ENCODE results near the gene RIPPLY3.

The RIPPLY3 gene

DNA sequence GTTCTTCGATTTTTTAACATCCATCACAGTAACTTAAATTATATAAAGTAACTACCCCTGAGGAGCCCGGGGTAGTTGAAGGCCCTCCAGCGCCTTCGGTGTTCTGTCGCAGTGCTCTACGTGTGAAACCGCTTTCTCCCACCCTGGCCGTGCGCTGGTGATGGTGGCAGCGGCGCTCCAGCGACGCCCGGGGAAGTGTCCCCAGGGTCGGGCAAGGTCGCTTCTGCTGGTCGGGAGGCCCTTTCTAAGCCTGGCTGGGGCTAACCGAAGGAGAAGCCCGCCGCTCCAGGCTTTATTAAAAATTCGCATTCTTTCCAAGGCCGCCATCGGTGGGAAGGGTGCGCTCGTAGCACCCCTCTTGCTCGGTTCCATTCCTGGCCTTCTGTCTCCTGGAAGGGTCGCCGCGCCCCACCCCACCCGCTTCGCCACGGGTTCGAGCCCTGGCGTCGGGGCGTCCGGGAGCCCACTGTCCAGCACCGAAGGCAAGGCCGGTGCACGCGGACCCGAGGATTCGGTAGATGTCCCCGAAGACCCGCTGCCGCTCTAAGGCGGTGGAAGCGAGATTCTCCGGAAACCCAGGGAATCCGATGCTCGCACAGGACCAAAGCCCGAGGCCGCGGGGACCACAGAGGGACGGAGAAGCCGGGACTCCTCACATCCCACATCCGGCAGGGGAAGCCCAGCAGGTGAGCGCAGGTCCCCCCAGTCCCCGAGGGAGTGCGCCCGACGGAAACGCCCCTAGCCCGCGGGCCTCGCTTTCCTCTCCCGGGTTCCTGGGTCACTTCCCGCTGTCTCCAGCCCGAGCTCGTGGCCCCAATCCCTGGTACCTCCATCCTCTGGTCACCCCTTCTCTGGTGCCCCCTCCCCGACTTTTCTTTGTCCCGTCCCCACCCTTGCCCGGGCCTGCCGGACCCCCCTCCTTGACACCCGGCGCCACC lies 685 bp upstream of the RIPPLY3 start:
- TF ChIP-seq, protein P1, sequence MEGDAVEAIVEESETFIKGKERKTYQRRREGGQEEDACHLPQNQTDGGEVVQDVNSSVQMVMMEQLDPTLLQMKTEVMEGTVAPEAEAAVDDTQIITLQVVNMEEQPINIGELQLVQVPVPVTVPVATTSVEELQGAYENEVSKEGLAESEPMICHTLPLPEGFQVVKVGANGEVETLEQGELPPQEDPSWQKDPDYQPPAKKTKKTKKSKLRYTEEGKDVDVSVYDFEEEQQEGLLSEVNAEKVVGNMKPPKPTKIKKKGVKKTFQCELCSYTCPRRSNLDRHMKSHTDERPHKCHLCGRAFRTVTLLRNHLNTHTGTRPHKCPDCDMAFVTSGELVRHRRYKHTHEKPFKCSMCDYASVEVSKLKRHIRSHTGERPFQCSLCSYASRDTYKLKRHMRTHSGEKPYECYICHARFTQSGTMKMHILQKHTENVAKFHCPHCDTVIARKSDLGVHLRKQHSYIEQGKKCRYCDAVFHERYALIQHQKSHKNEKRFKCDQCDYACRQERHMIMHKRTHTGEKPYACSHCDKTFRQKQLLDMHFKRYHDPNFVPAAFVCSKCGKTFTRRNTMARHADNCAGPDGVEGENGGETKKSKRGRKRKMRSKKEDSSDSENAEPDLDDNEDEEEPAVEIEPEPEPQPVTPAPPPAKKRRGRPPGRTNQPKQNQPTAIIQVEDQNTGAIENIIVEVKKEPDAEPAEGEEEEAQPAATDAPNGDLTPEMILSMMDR (IDR thresholded peaks at IDR 0.05; ENCODE audit: low read length, missing control alignments), result no peak
- peak overlapping the region; percentile 42 for H3K4me3 ChIP-seq (replicated peaks; ENCODE audit: low read depth, low read length)
- DNase-seq (ENCODE audit: low read depth), result no peak

DNA sequence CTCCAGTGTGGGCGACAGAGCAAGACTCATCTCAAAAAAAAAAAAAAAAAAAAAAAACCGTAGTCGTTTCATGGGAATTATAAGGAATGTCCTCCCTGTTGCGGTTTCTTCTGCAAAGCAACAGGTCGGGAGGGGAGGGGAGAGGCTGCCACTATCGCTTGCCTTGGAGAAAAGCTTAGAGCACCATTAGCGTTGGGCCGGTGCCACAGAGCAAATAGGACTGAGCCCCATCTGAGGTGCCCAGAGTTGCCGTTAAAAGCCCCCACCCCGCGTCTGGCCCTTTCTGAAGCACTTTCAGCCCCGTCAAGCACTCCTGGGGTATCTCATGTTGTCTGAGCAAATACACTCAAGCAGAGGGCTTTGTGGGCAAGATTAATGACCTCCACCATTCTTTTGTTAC lies 2.2 kb downstream of the RIPPLY3 start:
- DNase-seq (ENCODE audit: low read depth), result no peak
- TF ChIP-seq, protein P1 (IDR thresholded peaks at IDR 0.05; ENCODE audit: low read length, missing control alignments), result no peak
- no peak overlapping the region for H3K4me3 ChIP-seq (replicated peaks; ENCODE audit: low read depth, low read length)

GRCh38 chr21:37009740-37010341 lies 3.3 kb downstream of the RIPPLY3 start:
- DNase-seq (ENCODE audit: low read depth), result peak; percentile 89
- TF ChIP-seq, protein P1 (IDR thresholded peaks at IDR 0.05; ENCODE audit: low read length, missing control alignments), result peak; percentile 88
- H3K4me3 ChIP-seq (replicated peaks; ENCODE audit: low read depth, low read length), result peak overlapping the region; percentile 48

DNA sequence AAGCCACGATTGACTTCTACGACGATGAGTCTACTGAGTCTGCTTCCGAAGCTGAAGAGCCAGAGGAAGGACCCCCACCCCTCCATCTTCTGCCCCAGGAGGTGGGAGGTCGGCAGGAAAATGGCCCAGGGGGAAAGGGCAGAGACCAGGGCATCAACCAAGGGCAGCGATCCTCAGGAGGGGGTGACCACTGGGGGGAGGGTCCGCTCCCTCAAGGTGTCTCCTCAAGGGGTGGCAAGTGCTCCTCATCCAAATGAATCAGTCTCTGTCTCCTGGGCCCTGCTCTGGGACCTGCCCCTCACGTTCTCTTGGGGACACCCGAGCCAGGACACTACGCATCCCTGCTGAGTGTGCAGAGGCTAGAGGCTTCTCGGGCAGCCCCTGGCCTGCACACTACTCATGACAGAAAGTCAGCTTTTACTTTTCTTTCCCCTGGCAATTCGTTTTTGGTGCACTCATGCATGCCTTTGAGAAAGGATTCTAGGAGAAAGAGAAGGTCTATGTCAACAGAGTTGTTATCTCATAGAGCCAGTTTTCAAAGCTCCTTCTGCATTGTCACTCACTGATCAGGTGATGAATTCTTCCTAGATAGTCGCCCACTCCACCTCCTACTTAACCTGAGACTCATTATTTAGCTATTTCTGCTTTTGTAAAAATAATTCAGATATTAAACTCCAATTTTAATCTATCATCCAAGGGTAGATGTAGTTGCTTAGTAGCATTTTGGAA lies 11.6 kb downstream of the RIPPLY3 start:
- TF ChIP-seq, protein P1 (IDR thresholded peaks at IDR 0.05; ENCODE audit: low read length, missing control alignments), result no peak
- DNase-seq (ENCODE audit: low read depth), result no peak
- H3K4me3 ChIP-seq (replicated peaks; ENCODE audit: low read depth, low read length), result no peak overlapping the region

DNA sequence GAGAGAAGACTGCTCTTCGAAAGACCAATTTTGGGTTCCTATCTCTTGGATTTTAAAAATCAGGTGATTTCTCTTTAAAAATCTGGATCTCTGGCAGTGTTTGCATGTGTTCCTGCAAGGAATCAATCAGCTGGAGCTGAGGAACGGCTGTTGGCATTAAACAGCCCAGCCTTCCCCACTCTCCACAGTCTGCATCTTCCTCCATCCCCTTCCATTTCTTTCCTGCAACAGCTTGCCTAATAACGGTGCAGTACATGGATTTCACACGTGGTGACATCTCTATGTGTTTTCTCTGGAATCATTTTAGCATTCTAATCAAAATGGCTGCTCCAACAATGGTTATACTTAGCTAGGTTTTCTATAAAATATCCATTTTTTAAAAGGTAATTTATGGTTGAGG lies 20.0 kb downstream of the RIPPLY3 start:
- TF ChIP-seq, protein P1 (IDR thresholded peaks at IDR 0.05; ENCODE audit: low read length, missing control alignments), result no peak
- H3K4me3 ChIP-seq (replicated peaks; ENCODE audit: low read depth, low read length), result no peak overlapping the region
- DNase-seq (ENCODE audit: low read depth), result no peak

DNA sequence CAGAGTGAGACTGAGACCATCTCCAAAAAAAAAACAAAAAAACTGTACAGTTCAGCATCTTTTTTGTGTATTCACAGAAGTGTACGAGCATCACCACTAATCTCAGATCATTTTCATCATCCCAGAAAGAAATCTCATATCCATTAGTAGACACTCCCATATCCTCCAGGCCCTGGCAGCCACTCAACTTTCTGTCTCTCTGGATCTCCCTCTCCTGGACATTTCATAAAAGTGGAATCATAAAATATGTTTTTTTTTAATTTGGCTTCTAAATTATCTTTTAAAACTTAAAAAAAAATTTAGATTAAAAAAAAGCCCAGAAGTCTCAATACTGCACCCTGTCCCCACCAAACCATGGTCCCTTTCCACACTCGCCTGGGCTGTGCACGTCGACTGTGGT lies 22.1 kb downstream of the RIPPLY3 start:
- TF ChIP-seq, protein P1 (IDR thresholded peaks at IDR 0.05; ENCODE audit: low read length, missing control alignments), result no peak
- no peak overlapping the region for H3K4me3 ChIP-seq (replicated peaks; ENCODE audit: low read depth, low read length)
- DNase-seq (ENCODE audit: low read depth), result peak; percentile 23

All from fibroblast of pulmonary artery (primary cell).